ENCODE measurements around the gene PGS1. TPM values are rescaled to one million over a fixed set of nuclear protein-coding genes. Genes with fewer than 3 reads are reported as not detected.

PGS1 gene
- total RNA-seq, 4 donors from 2014 or later: 24.1 to 53.0 (median 38.8) TPM

- ATAC-seq: no peak
- no CpG with 5 or more reads among the region's 14 CpGs for WGBS, 2 donors (ENCODE audit: low coverage in 1 of 2)
Observed at GRCh38 chr17:78377858-78378224, 608 bp upstream of the PGS1 start.

GRCh38 chr17:78379131-78379491 is 662 bp downstream of the PGS1 start:
- Histone ChIP-seq H3K4me3 (peak overlapping the region; percentile 90 to 91), H3K4me1 (peaks cover 6 to 61% (median 23%) of the 10 kb centered on the region in 3 donors), H3K9me3 (no peaks in the 10 kb centered on the region), H3K36me3 (no peaks in the 10 kb centered on the region), H3K27me3 (no peaks in the 10 kb centered on the region), H3K27ac (peak overlapping the region; percentile 79 to 94 (median 89))
- ATAC-seq: peak; percentile 24
- 3 to 4% methylated on average over 4 of the region's 7 CpGs for WGBS, 2 donors (ENCODE audit: low coverage in 1 of 2)
- TF ChIP-seq POLR2AphosphoS5 (IDR thresholded peaks at IDR 0.05) (peak; percentile 87), EP300 (IDR thresholded peaks at IDR 0.05) (no peak)

More at GRCh38 chr17:78377858-78378224, 608 bp upstream of the PGS1 start:
- peak overlapping the region; percentile 79 to 94 (median 89) for H3K27ac ChIP-seq
- no peaks in the 10 kb centered on the region for H3K9me3 ChIP-seq
- H3K36me3 ChIP-seq: no peaks in the 10 kb centered on the region
- H3K4me3 ChIP-seq: peak overlapping the region; percentile 90 to 91
- TF ChIP-seq POLR2A (IDR thresholded peaks at IDR 0.05): no peak
- H3K4me1 ChIP-seq: peaks cover 6 to 48% (median 18%) of the 10 kb centered on the region in 3 donors
- no peaks in the 10 kb centered on the region for H3K27me3 ChIP-seq

GRCh38 chr17:78380370-78380769 is 1.9 kb downstream of the PGS1 start:
- peaks cover 6 to 74% (median 34%) of the 10 kb centered on the region in 3 donors for H3K4me1 ChIP-seq
- WGBS, 2 donors (ENCODE audit: low coverage in 1 of 2): 66 to 67% methylated on average over 5 of the region's 5 CpGs
- no peak for ATAC-seq
- peaks cover 0 to 4% of the 10 kb centered on the region in 2 donors for H3K36me3 ChIP-seq
- no peak overlapping the region for H3K4me3 ChIP-seq
- no peak for TF ChIP-seq POLR2A (IDR thresholded peaks at IDR 0.05)
- no peak for TF ChIP-seq POLR2AphosphoS5 (IDR thresholded peaks at IDR 0.05)
- TF ChIP-seq EP300 (IDR thresholded peaks at IDR 0.05): no peak
- TF ChIP-seq CTCF (IDR thresholded peaks at IDR 0.05): no peak
- H3K27ac ChIP-seq: peak overlapping the region in 2 of 4 donors; percentile 62 to 94
- H3K9me3 ChIP-seq: no peaks in the 10 kb centered on the region
- H3K27me3 ChIP-seq: no peaks in the 10 kb centered on the region

GRCh38 chr17:78381601-78382232 is 3.3 kb downstream of the PGS1 start:
- peak overlapping the region in 3 of 4 donors; percentile 59 to 94 (median 62) for H3K27ac ChIP-seq
- no peaks in the 10 kb centered on the region for H3K27me3 ChIP-seq
- H3K9me3 ChIP-seq: no peaks in the 10 kb centered on the region
- peaks cover 6 to 87% (median 46%) of the 10 kb centered on the region in 3 donors for H3K4me1 ChIP-seq
- H3K4me3 ChIP-seq: no peak overlapping the region
- ATAC-seq: peak; percentile 23
- 65 to 66% methylated on average over 9 to 12 of the region's 12 CpGs for WGBS, 2 donors (ENCODE audit: low coverage in 1 of 2)
- TF ChIP-seq POLR2AphosphoS5 (IDR thresholded peaks at IDR 0.05): peak; percentile 18
- no peak for TF ChIP-seq CTCF (IDR thresholded peaks at IDR 0.05)
- peaks cover 0 to 4% of the 10 kb centered on the region in 2 donors for H3K36me3 ChIP-seq

GRCh38 chr17:78383725-78384471 is 5.4 kb downstream of the PGS1 start:
- 40 to 55% methylated on average over 9 to 10 of the region's 15 CpGs for WGBS, 2 donors (ENCODE audit: low coverage in 1 of 2)

More at GRCh38 chr17:78383725-78384471, 5.4 kb downstream of the PGS1 start:
- H3K4me3 ChIP-seq: no peak overlapping the region
- peak; percentile 88 for ATAC-seq
- TF ChIP-seq POLR2A (IDR thresholded peaks at IDR 0.05) (no peak), POLR2AphosphoS5 (IDR thresholded peaks at IDR 0.05) (peak; percentile 98), EP300 (IDR thresholded peaks at IDR 0.05) (no peak), CTCF (IDR thresholded peaks at IDR 0.05) (no peak)
- H3K4me1 ChIP-seq: peaks cover 6 to 99% (median 58%) of the 10 kb centered on the region in 3 donors
- peaks cover 0 to 4% of the 10 kb centered on the region in 2 donors for H3K36me3 ChIP-seq
- H3K27me3 ChIP-seq: no peaks in the 10 kb centered on the region
- H3K27ac ChIP-seq: peak overlapping the region; percentile 35 to 79 (median 74)
- no peaks in the 10 kb centered on the region for H3K9me3 ChIP-seq
